ENCODE results near the gene TCFL5.

TCFL5 gene

GRCh38 chr20:62817975-62818591, 43.5 kb downstream of the TCFL5 start:
- Histone ChIP-seq H4K20me1 (ENCODE audit: low read depth, low read length) (no peaks in the 10 kb centered on the region), H3K36me3 (ENCODE audit: low read length) (no peaks in the 10 kb centered on the region), H3K4me2 (ENCODE audit: low read depth, low read length, poor library complexity, severe bottlenecking) (no peak overlapping the region), H3K27ac (ENCODE audit: low read depth, low read length) (no peak overlapping the region), H3F3A (ENCODE audit: insufficient read depth) (no peaks in the 10 kb centered on the region), H3K9me3 (ENCODE audit: insufficient read depth, low read length) (no peaks in the 10 kb centered on the region), H3K9ac (ENCODE audit: low read length) (no peak overlapping the region), H3K79me2 (ENCODE audit: insufficient read depth, low read length) (no peaks in the 10 kb centered on the region), H3K4me3 (ENCODE audit: insufficient read depth, low read length, poor library complexity, severe bottlenecking) (no peak overlapping the region), H3K9me2 (replicated peaks; ENCODE audit: insufficient read depth, low read length) (no peaks in the 10 kb centered on the region), H3K27me3 (ENCODE audit: low read length) (no peaks in the 10 kb centered on the region), H2AFZ (ENCODE audit: low read depth, low read length, severe bottlenecking) (no peak overlapping the region)
- TF ChIP-seq EZH2phosphoT487 (conservative IDR thresholded peaks at IDR 0.05; ENCODE audit: low read length) (no peak), CTCF (IDR thresholded peaks at IDR 0.05; ENCODE audit: insufficient read depth, low read length, poor library complexity, severe bottlenecking) (no peak)

GRCh38 chr20:62816884-62817873, 44.4 kb downstream of the TCFL5 start, which contains the start of gene COL9A3:
Gene COL9A3 (plus strand): TSS chr20:62817050. CDS start chr20:62817065, 15 bp downstream.
- Histone ChIP-seq H3K9me3 (ENCODE audit: insufficient read depth, low read length) (no peaks in the 10 kb centered on the region), H2AFZ (ENCODE audit: low read depth, low read length, severe bottlenecking) (no peak within 1 kb of the TSS), H3K9me2 (replicated peaks; ENCODE audit: insufficient read depth, low read length) (no peaks in the 10 kb centered on the region), H3K27me3 (ENCODE audit: low read length) (no peaks in the 10 kb centered on the region), H4K20me1 (ENCODE audit: low read depth, low read length) (no peaks in the 10 kb centered on the region), H3K27ac (ENCODE audit: low read depth, low read length) (no peak within 1 kb of the TSS), H3F3A (ENCODE audit: insufficient read depth) (no peaks in the 10 kb centered on the region), H3K79me2 (ENCODE audit: insufficient read depth, low read length) (no peaks in the 10 kb centered on the region), H3K36me3 (ENCODE audit: low read length) (no peaks in the 10 kb centered on the region), H3K4me3 (ENCODE audit: insufficient read depth, low read length, poor library complexity, severe bottlenecking) (no peak within 1 kb of the TSS), H3K4me2 (ENCODE audit: low read depth, low read length, poor library complexity, severe bottlenecking) (no peak within 1 kb of the TSS), H3K9ac (ENCODE audit: low read length) (no peak within 1 kb of the TSS)
- no peak for TF ChIP-seq EZH2phosphoT487 (conservative IDR thresholded peaks at IDR 0.05; ENCODE audit: low read length)
- no peak for TF ChIP-seq CTCF (IDR thresholded peaks at IDR 0.05; ENCODE audit: insufficient read depth, low read length, poor library complexity, severe bottlenecking)

- H3K9ac ChIP-seq (ENCODE audit: low read length), result no peak overlapping the region
- H3K4me2 ChIP-seq (ENCODE audit: low read depth, low read length, poor library complexity, severe bottlenecking), result no peak overlapping the region
- H3K4me3 ChIP-seq (ENCODE audit: insufficient read depth, low read length, poor library complexity, severe bottlenecking), result no peak overlapping the region
- no peaks in the 10 kb centered on the region for H3K36me3 ChIP-seq (ENCODE audit: low read length)
- no peaks in the 10 kb centered on the region for H3K27me3 ChIP-seq (ENCODE audit: low read length)
- H3F3A ChIP-seq (ENCODE audit: insufficient read depth), result no peaks in the 10 kb centered on the region
- no peaks in the 10 kb centered on the region for H3K79me2 ChIP-seq (ENCODE audit: insufficient read depth, low read length)
- no peaks in the 10 kb centered on the region for H3K9me3 ChIP-seq (ENCODE audit: insufficient read depth, low read length)
- no peak overlapping the region for H2AFZ ChIP-seq (ENCODE audit: low read depth, low read length, severe bottlenecking)
- H4K20me1 ChIP-seq (ENCODE audit: low read depth, low read length), result no peaks in the 10 kb centered on the region
- H3K27ac ChIP-seq (ENCODE audit: low read depth, low read length), result no peak overlapping the region
- no peak for TF ChIP-seq CTCF (IDR thresholded peaks at IDR 0.05; ENCODE audit: insufficient read depth, low read length, poor library complexity, severe bottlenecking)
- TF ChIP-seq EZH2phosphoT487 (conservative IDR thresholded peaks at IDR 0.05; ENCODE audit: low read length), result no peak
- H3K9me2 ChIP-seq (replicated peaks; ENCODE audit: insufficient read depth, low read length), result no peaks in the 10 kb centered on the region
These were observed 45.4 kb downstream of the TCFL5 start for GRCh38 chr20:62816031-62816883.

Measured in SU-DHL-6 (cell line).